GM18868 (cell line): ENCODE results near the gene NFATC1.

Experiments used
- ATAC-seq: cut with Tn5 transposase; IDR thresholded peaks from one replicate; pipeline ENCODE4 v1.9.1; 2021; ENCODE audit warnings: mild to moderate bottlenecking, moderate library complexity; ENCODE audit not compliant: unreplicated experiment

Gene NFATC1

GRCh38 chr18:79567481-79568147 is 171.9 kb downstream of the NFATC1 start:
- ATAC-seq: no peak

- ATAC-seq: no peak
Observed at GRCh38 chr18:79568543-79569205, 172.9 kb downstream of the NFATC1 start.

GRCh38 chr18:79569720-79570119 is 174.0 kb downstream of the NFATC1 start:
- no peak for ATAC-seq

- no peak for ATAC-seq
Observed at GRCh38 chr18:79570266-79571201, 174.8 kb downstream of the NFATC1 start.

- ATAC-seq: no peak
Observed at GRCh38 chr18:79571211-79572092, 175.7 kb downstream of the NFATC1 start.

GRCh38 chr18:79572093-79572780 is 176.5 kb downstream of the NFATC1 start:
- ATAC-seq: no peak

- no peak for ATAC-seq
Observed at GRCh38 chr18:79572848-79573451, 177.2 kb downstream of the NFATC1 start.

- no peak for ATAC-seq
Observed at GRCh38 chr18:79573921-79574491, 178.3 kb downstream of the NFATC1 start.

- no peak for ATAC-seq
Observed at GRCh38 chr18:79574938-79575525, 179.3 kb downstream of the NFATC1 start.

GRCh38 chr18:79575891-79576685 is 180.4 kb downstream of the NFATC1 start:
- ATAC-seq: no peak

GRCh38 chr18:79576686-79577351 is 181.1 kb downstream of the NFATC1 start:
- no peak for ATAC-seq

- ATAC-seq: no peak
Observed at GRCh38 chr18:79577451-79578395, 182.0 kb downstream of the NFATC1 start.

- ATAC-seq: no peak
Observed at GRCh38 chr18:79578396-79579260, 182.9 kb downstream of the NFATC1 start.
